ENCODE measurements around the gene CSAD. TPM values are rescaled to one million over a fixed set of nuclear protein-coding genes. Genes with fewer than 3 reads are reported as not detected.

CSAD gene
- total and polyA plus RNA-seq, 3 donors from 2014 or later: 34.9 to 93.7 (median 73.9) TPM

- intact Hi-C loops (cut with DNase I; ENCODE audit: low total_unique reads): no loop called here
- TF ChIP-seq CTCF (IDR thresholded peaks at IDR 0.05): no peak
Observed at GRCh38 chr12:53123578-53124351, 57.0 kb downstream of the CSAD start.

GRCh38 chr12:53122961-53123468 lies 57.7 kb downstream of the CSAD start:
- 89% methylated on average over 8 to 10 of the region's 10 CpGs for WGBS, 2 donors
- H3K9me3 ChIP-seq: no peaks in the 10 kb centered on the region
- no peaks in the 10 kb centered on the region for H3K4me1 ChIP-seq
- DNase-seq: no peak
- no peak overlapping the region for H3K27ac ChIP-seq
- H3K36me3 ChIP-seq (ENCODE audit: low read depth, missing control alignments): no peaks in the 10 kb centered on the region
- H3K4me3 ChIP-seq: no peak overlapping the region
- TF ChIP-seq POLR2A (IDR thresholded peaks at IDR 0.05) (no peak), CTCF (IDR thresholded peaks at IDR 0.05) (no peak)
- H3K27me3 ChIP-seq: no peaks in the 10 kb centered on the region
- intact Hi-C loops (cut with DNase I; ENCODE audit: low total_unique reads): no loop called here

More at GRCh38 chr12:53123578-53124351, 57.0 kb downstream of the CSAD start:
- no peak for DNase-seq
- no peaks in the 10 kb centered on the region for H3K36me3 ChIP-seq (ENCODE audit: low read depth, missing control alignments)
- H3K9me3 ChIP-seq: no peaks in the 10 kb centered on the region
- no peaks in the 10 kb centered on the region for H3K4me1 ChIP-seq
- no peak overlapping the region for H3K27ac ChIP-seq
- whole genome bisulfite sequencing, 2 donors: 94 to 97% methylated on average over 6 to 16 of the region's 16 CpGs
- H3K4me3 ChIP-seq: no peak overlapping the region
- H3K27me3 ChIP-seq: no peaks in the 10 kb centered on the region

- intact Hi-C loops (cut with DNase I; ENCODE audit: low total_unique reads): no loop called here
- no peak overlapping the region for H3K4me3 ChIP-seq
- H3K27me3 ChIP-seq: no peaks in the 10 kb centered on the region
- no peaks in the 10 kb centered on the region for H3K4me1 ChIP-seq
- no peaks in the 10 kb centered on the region for H3K9me3 ChIP-seq
- no peak for DNase-seq
- WGBS, 2 donors: 72 to 74% methylated on average over 12 of the region's 12 CpGs
- H3K36me3 ChIP-seq (ENCODE audit: low read depth, missing control alignments): no peaks in the 10 kb centered on the region
- H3K27ac ChIP-seq: no peak overlapping the region
- TF ChIP-seq CTCF (IDR thresholded peaks at IDR 0.05): no peak
- TF ChIP-seq POLR2A (IDR thresholded peaks at IDR 0.05): no peak
Observed at GRCh38 chr12:53120685-53121525, 59.8 kb downstream of the CSAD start.

- no peaks in the 10 kb centered on the region for H3K9me3 ChIP-seq
- TF ChIP-seq POLR2A (IDR thresholded peaks at IDR 0.05) (no peak), CTCF (IDR thresholded peaks at IDR 0.05) (no peak)
- no peak overlapping the region for H3K4me3 ChIP-seq
- WGBS, 2 donors: 95% methylated on average over 6 to 8 of the region's 8 CpGs
- H3K36me3 ChIP-seq (ENCODE audit: low read depth, missing control alignments): no peaks in the 10 kb centered on the region
- H3K4me1 ChIP-seq: no peaks in the 10 kb centered on the region
- H3K27me3 ChIP-seq: no peaks in the 10 kb centered on the region
- intact Hi-C loops (cut with DNase I; ENCODE audit: low total_unique reads): no loop called here
- no peak for DNase-seq
- H3K27ac ChIP-seq: no peak overlapping the region
Observed at GRCh38 chr12:53118751-53119300, 61.9 kb downstream of the CSAD start.

Measured in testis (tissue), 3 donors.